Gastroesophageal sphincter (tissue), 3 donors: Measurements from ENCODE around the gene TSPAN4.

ENCODE experiments used
- CTCF ChIP-seq, 4 experiments: fragments of 200-600 bp in 2 of 4; fragments of 450-650 bp in 2 of 4; sonication (generic) in 1 of 4; IDR thresholded peaks; one replicate each; pipeline ENCODE4 v1.5.1; 2017 to 2019; ENCODE audit warnings: antibody characterized with exemption in 4 of 4, mild to moderate bottlenecking in 2 of 4, moderate library complexity in 2 of 4
- EP300 ChIP-seq: sonication (generic); formaldehyde crosslinking; IDR thresholded peaks from one replicate; pipeline ENCODE4 v1.6.1; 2017; ENCODE audit warnings: antibody characterized with exemption, mild to moderate bottlenecking
- POLR2A ChIP-seq, 2 donors: fragments of 450-650 bp; IDR thresholded peaks; one replicate each; pipeline ENCODE4 v1.6.1; 2017; ENCODE audit warnings: antibody characterized with exemption in 2 of 2, mild to moderate bottlenecking in 2 of 2, moderate library complexity in 1 of 2

GRCh38 chr11:853682-854448 lies 11.2 kb downstream of the TSPAN4 start:
- no peak for TF ChIP-seq POLR2A (IDR thresholded peaks at IDR 0.05)
- no peak for TF ChIP-seq CTCF (IDR thresholded peaks at IDR 0.05)
- TF ChIP-seq EP300: no peak
